PC-9 (cell line): ENCODE measurements around the gene ERCC5. TPM values are rescaled to one million over a fixed set of nuclear protein-coding genes. Genes with fewer than 3 reads are reported as not detected.

Experiments
- BruUV-seq: library from RNA; stranded (reverse); fragments of 400-500 nt; replicated peaks from 2 replicates; lab custom pipeline; 2021; lab: Mats Ljungman, UMichigan
- CTCF ChIA-PET: fragments of 300-600 bp; sonication (Branson Sonifier 250); formaldehyde crosslinking; loops from one replicate; lab custom pipeline; 2022; ENCODE audit warnings: antibody characterized with exemption; lab: Charles Lee
- POLR2A ChIA-PET: fragments of 300-600 bp; sonication (Branson Sonifier 250); formaldehyde crosslinking; loops from one replicate; lab custom pipeline; 2022; ENCODE audit warnings: antibody characterized with exemption; ENCODE audit not compliant: unreplicated experiment; lab: Charles Lee
- DNase-seq, 2 experiments: peaks; one replicate each; pipeline versions ENCODE4 v3.0.0 to v3.0.0-alpha.2; 2015 to 2022; ENCODE audit warnings: mixed read lengths in 1 of 2
- H2AFZ ChIP-seq: fragments of 200-600 bp; sonication (generic); 2 replicates; pipeline ENCODE4 v1.8.1; 2017; ENCODE audit warnings: antibody characterized with exemption
- H3F3A ChIP-seq: fragments of 200-600 bp; sonication (generic); 2 replicates; pipeline ENCODE4 v1.8.1; 2017; ENCODE audit warnings: antibody characterized with exemption, mild to moderate bottlenecking, low read depth; ENCODE audit not compliant: insufficient read depth
- H3K27ac ChIP-seq: fragments of 200-600 bp; sonication (generic); 2 replicates; pipeline ENCODE4 v1.6.1; 2016; ENCODE audit warnings: mixed run types
- H3K27me3 ChIP-seq: fragments of 200-600 bp; sonication (generic); 2 replicates; pipeline ENCODE4 v1.6.1; 2016; ENCODE audit warnings: low read depth, mixed run types; ENCODE audit not compliant: insufficient read depth
- H3K36me3 ChIP-seq: fragments of 200-600 bp; sonication (generic); 2 replicates; pipeline ENCODE4 v1.6.1; 2016; ENCODE audit warnings: low read depth, mixed run types
- H3K4me1 ChIP-seq: fragments of 200-600 bp; sonication (generic); replicated peaks from 2 replicates; pipeline ENCODE4 v1.6.1; 2016; ENCODE audit warnings: mixed run types; ENCODE audit not compliant: insufficient read depth
- H3K4me2 ChIP-seq: fragments of 200-600 bp; sonication (generic); 2 replicates; pipeline ENCODE4 v1.6.1; 2017; ENCODE audit warnings: mixed run types
- H3K4me3 ChIP-seq: fragments of 200-600 bp; sonication (generic); 2 replicates; pipeline ENCODE4 v1.6.1; 2016; ENCODE audit warnings: mixed run types
- H3K79me2 ChIP-seq: fragments of 200-600 bp; sonication (generic); 2 replicates; pipeline ENCODE4 v1.6.1; 2017; ENCODE audit warnings: low read depth, mixed run types
- H3K9me2 ChIP-seq: fragments of 200-600 bp; sonication (generic); 2 replicates; pipeline ENCODE4 v1.8.1; 2017; ENCODE audit warnings: mild to moderate bottlenecking; ENCODE audit not compliant: insufficient read depth
- H3K9me3 ChIP-seq: fragments of 200-600 bp; sonication (generic); 2 replicates; pipeline ENCODE4 v1.8.1; 2016; ENCODE audit warnings: low read depth; ENCODE audit not compliant: insufficient read depth
- H4K20me1 ChIP-seq: fragments of 200-600 bp; sonication (generic); 2 replicates; pipeline ENCODE4 v1.8.1; 2017; ENCODE audit not compliant: insufficient read depth
- CTCF ChIP-seq: fragments of 200-600 bp; sonication (generic); conservative IDR thresholded peaks from 2 replicates; pipeline ENCODE4 v1.6.1; 2017; ENCODE audit warnings: mixed run types, antibody characterized with exemption, mild to moderate bottlenecking, moderate library complexity
- EZH2 ChIP-seq: fragments of 200-600 bp; sonication (generic); IDR thresholded peaks from 2 replicates; pipeline ENCODE4 v1.8.0; 2017; ENCODE audit warnings: antibody characterized with exemption, low read depth
- intact Hi-C: fragments of 100-400 bp; cut with micrococcal nuclease; formaldehyde crosslinking; loops from one replicate; pipeline ENCODE4 v1.10.0; 2022; ENCODE audit not compliant: unreplicated experiment
- total RNA-seq: library from RNA; stranded (reverse); gene quantifications from 2 replicates; pipeline ENCODE4 v1.2.3, GENCODE V29; 2021

Gene ERCC5
- total RNA-seq, 1 experiment from 2014 or later = 33.9 TPM

DNA sequence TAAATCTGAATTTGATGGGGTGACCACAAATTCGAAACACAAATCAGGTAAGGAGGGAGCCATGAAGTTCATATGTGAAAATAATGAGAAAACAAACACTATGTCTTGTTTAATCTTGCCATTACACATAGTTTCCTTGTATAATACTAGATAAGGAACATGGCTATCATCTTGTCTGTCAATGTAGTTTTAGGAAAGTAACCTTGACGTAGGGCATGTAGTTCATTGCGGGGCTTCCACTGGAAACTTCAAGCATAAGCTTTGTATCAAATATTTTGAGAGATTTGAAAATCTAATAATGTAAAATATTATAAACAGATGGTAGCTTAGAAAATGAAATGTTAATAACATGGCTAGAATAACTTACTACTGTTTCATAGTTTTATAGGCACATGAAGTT is 38.1 kb upstream of the ERCC5 start:
- no peak overlapping the region for H3K27ac ChIP-seq
- no peaks in the 10 kb centered on the region for H3K79me2 ChIP-seq
- H3K36me3 ChIP-seq = peaks cover 5% of the 10 kb centered on the region; the same call in 1 of the 2 replicates
- no peak for TF ChIP-seq EZH2
- no peak for TF ChIP-seq CTCF
- ChIA-PET POLR2A (no interaction called here), CTCF (no interaction called here)
- H3F3A ChIP-seq = no peaks in the 10 kb centered on the region; the same call in 1 of the 2 replicates
- H3K4me3 ChIP-seq = no peak overlapping the region
- no TSS peak for BruUV-seq
- no peaks in the 10 kb centered on the region for H4K20me1 ChIP-seq
- no peak overlapping the region for H3K4me2 ChIP-seq
- no peak overlapping the region for H2AFZ ChIP-seq
- H3K9me3 ChIP-seq = no peaks in the 10 kb centered on the region; the same call in 1 of the 2 replicates
- H3K27me3 ChIP-seq = no peaks in the 10 kb centered on the region
- no peaks in the 10 kb centered on the region for H3K4me1 ChIP-seq
- no peak for DNase-seq
- no peaks in the 10 kb centered on the region for H3K9me2 ChIP-seq
- intact Hi-C loops = no loop called here

DNA sequence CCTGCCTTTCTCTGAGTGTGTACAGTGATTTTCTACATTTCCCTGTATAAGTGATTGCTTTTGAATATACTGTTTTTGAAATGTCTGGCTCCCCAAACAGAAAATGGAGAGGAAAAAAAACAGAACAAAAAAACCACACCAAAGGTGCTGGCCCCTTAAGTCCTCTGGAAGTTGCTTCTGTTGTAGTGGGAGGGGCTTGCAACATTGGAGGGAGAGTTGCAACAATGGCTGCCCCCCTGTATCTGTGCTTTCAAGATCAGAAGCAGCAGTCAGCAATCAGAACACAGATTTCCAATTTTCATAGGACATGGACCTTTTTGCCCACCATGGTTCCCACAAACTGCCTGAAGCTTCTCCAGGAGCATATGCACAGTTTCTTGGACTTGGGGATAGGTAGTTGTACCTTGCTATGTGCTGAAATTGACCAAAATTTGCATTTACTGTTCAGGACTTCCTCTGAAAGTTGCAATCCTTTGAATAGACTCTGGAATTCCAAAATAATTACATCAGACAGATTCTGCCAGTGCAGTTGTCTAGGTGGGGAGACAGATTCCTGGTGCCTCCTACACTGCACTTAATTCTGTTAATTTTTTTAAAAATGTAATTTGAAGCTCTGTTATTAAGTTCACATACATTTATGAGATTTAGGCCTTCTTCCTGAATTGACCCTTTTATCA is 33.1 kb upstream of the ERCC5 start:
- TF ChIP-seq EZH2 = no peak
- TF ChIP-seq CTCF = no peak
- H3K4me2 ChIP-seq = no peak overlapping the region
- BruUV-seq = no TSS peak

DNA sequence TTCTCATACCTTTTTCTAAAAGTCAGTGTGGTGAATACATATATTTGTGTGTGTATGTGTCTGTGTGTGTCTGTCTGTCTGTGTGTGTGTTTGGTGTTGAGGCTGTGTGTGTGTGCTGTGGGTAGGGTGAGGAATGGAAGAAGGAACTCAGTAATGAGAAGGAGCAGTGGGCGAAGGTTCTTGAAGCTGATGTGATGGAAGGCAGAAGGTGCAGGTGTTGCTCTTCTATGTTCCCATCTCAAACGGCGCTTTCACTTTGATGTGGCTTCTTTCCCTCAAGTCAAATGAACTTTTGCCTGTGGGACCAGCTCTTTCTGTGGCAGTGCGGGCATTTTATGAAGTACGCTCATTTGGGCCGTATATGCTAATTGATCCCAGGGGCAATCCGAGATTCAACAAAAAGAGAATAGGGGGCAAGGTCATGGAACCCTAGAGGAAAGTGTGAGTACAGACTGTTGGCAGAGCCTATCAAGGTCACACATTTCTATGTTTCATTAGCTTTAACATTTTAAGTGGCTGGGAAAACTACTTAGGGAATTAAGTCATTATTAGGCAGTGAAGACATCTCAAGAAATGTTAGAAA is 31.7 kb upstream of the ERCC5 start:
- DNase-seq = no peak
- Histone ChIP-seq H4K20me1 (no peaks in the 10 kb centered on the region), H3F3A (no peaks in the 10 kb centered on the region; the same call in 1 of the 2 replicates), H3K36me3 (peaks cover 15% of the 10 kb centered on the region; the same call in 1 of the 2 replicates), H3K79me2 (no peaks in the 10 kb centered on the region; the same call in 1 of the 2 replicates), H3K27ac (no peak overlapping the region), H3K27me3 (no peaks in the 10 kb centered on the region), H3K4me2 (no peak overlapping the region), H3K4me3 (no peak overlapping the region), H3K4me1 (no peaks in the 10 kb centered on the region), H3K9me2 (no peaks in the 10 kb centered on the region), H3K9me3 (no peaks in the 10 kb centered on the region; the same call in 1 of the 2 replicates), H2AFZ (no peak overlapping the region)
- intact Hi-C loops = no loop called here
- BruUV-seq = no TSS peak
- ChIA-PET CTCF (no interaction called here), POLR2A (no interaction called here)
- TF ChIP-seq CTCF = no peak
- no peak for TF ChIP-seq EZH2

More for the DNA sequence above, 33.1 kb upstream of the ERCC5 start:
- POLR2A ChIA-PET = no interaction called here
- Histone ChIP-seq H3K4me3 (no peak overlapping the region), H3K27me3 (no peaks in the 10 kb centered on the region), H3F3A (no peaks in the 10 kb centered on the region; the same call in 1 of the 2 replicates), H3K9me2 (no peaks in the 10 kb centered on the region), H2AFZ (no peak overlapping the region), H3K36me3 (peaks cover 15% of the 10 kb centered on the region; the same call in 1 of the 2 replicates), H3K27ac (no peak overlapping the region), H3K79me2 (no peaks in the 10 kb centered on the region; the same call in 1 of the 2 replicates), H4K20me1 (no peaks in the 10 kb centered on the region), H3K9me3 (no peaks in the 10 kb centered on the region; the same call in 1 of the 2 replicates), H3K4me1 (no peaks in the 10 kb centered on the region)
- CTCF ChIA-PET = no interaction called here
- intact Hi-C loops = no loop called here
- DNase-seq = no peak
